Transverse colon (tissue), 4 donors: ENCODE measurements around the gene NR4A1. TPM values are rescaled to one million over a fixed set of nuclear protein-coding genes. Genes with fewer than 3 reads are reported as not detected.

ENCODE experiments used
- DNase-seq: peaks from one replicate; pipeline ENCODE4 v3.0.0-alpha.2; 2019
- H3K27ac ChIP-seq, 4 donors: fragments of 200-600 bp; sonication (generic); 2 replicates each; pipeline ENCODE4 v1.5.1; 2016 to 2018; ENCODE audit warnings: inconsistent platforms in 4 of 4
- H3K27me3 ChIP-seq: fragments of 200-600 bp; sonication (generic); 2 replicates; pipeline ENCODE4 v1.5.1; 2017; ENCODE audit warnings: inconsistent platforms
- H3K36me3 ChIP-seq, 4 donors: fragments of 200-600 bp; sonication (generic); 2 replicates each; pipeline ENCODE4 v1.5.1; 2017 to 2019; ENCODE audit warnings: inconsistent platforms in 4 of 4
- H3K4me1 ChIP-seq, 4 donors: fragments of 200-600 bp; sonication (generic); 2 replicates each; pipeline ENCODE4 v1.5.1; 2017 to 2020; ENCODE audit warnings: inconsistent platforms in 4 of 4
- H3K4me3 ChIP-seq, 4 donors: fragments of 200-600 bp; sonication (generic); 1 replicate in 1 of 4; 2 replicates in 3 of 4; pipeline versions ENCODE4 v1.5.1 to v1.6.1; 2017 to 2019; ENCODE audit warnings: inconsistent platforms in 4 of 4
- H3K9me3 ChIP-seq, 2 donors: fragments of 200-600 bp; sonication (generic); 2 replicates each; pipeline ENCODE4 v1.5.1; 2017 to 2019; ENCODE audit warnings: inconsistent platforms in 2 of 2
- CTCF ChIP-seq, 5 experiments: fragments of 200-600 bp in 3 of 5; fragments of 450-650 bp in 2 of 5; sonication (generic) in 3 of 5; IDR thresholded peaks; 1 replicate in 2 of 5; 2 replicates in 3 of 5; pipeline ENCODE4 v1.5.1; 2016 to 2017; ENCODE audit warnings: antibody characterized with exemption in 5 of 5, inconsistent platforms in 3 of 5, mild to moderate bottlenecking in 2 of 5, moderate library complexity in 1 of 5
- EP300 ChIP-seq: sonication (generic); formaldehyde crosslinking; IDR thresholded peaks from one replicate; pipeline ENCODE4 v1.6.1; 2017; ENCODE audit warnings: antibody characterized with exemption, low read depth
- POLR2A ChIP-seq: fragments of 450-650 bp; IDR thresholded peaks from one replicate; pipeline ENCODE4 v1.6.1; 2016; ENCODE audit warnings: antibody characterized with exemption, mild to moderate bottlenecking, moderate library complexity
- POLR2AphosphoS5 ChIP-seq, 3 donors: sonication (generic); formaldehyde crosslinking; IDR thresholded peaks; one replicate each; pipeline ENCODE4 v1.6.1; 2016; ENCODE audit warnings: antibody characterized with exemption in 3 of 3
- WGBS, 2 donors: methylation state at CpG; one replicate each; pipeline ENCODE4 v1.1.5; 2018; ENCODE audit warnings: low coverage in 1 of 2; 5-methylcytosine and 5-hydroxymethylcytosine counted together
- in situ Hi-C, 4 donors: fragments of 200-750 bp; cut with MboI; loops; one replicate each; pipeline versions ENCODE4 v1.15.0 to v1.15.1; 2017; ENCODE audit warnings: low sequenced_read_pairs in 3 of 4, low pct_ligation_motif_present in 1 of 4, low pct_unique_long_range_greater_than_20kb in 1 of 4
- intact Hi-C: fragments of 100-400 bp; cut with DNase I; formaldehyde crosslinking; loops from one replicate; pipeline ENCODE4 v1.15.1; 2023; ENCODE audit warnings: low total_unique reads
- total RNA-seq, 4 donors: library from RNA; depleted of rRNA; stranded (reverse); fragments of >200 nt; gene quantifications; one replicate each; pipeline ENCODE4 v1.1.0, GENCODE V29; 2016

The NR4A1 gene
- total RNA-seq, 4 donors from 2014 or later = 50.7 to 102 (median 76.9) TPM

GRCh38 chr12:52063082-52063924 lies 12.1 kb downstream of the NR4A1 start:
- H3K9me3 ChIP-seq = no peaks in the 10 kb centered on the region
- H3K4me1 ChIP-seq = peaks cover 0 to 18% (median 6%) of the 10 kb centered on the region in 4 donors
- H3K4me3 ChIP-seq = no peak overlapping the region
- 72 to 73% methylated on average over 9 to 20 of the region's 20 CpGs for WGBS, 2 donors
- DNase-seq = no peak
- no peaks in the 10 kb centered on the region for H3K27me3 ChIP-seq
- in situ Hi-C loops = no loop called here
- H3K36me3 ChIP-seq = no peaks in the 10 kb centered on the region
- intact Hi-C loops = no loop called here
- peak overlapping the region; percentile 49 to 75 (median 65) for H3K27ac ChIP-seq
- TF ChIP-seq POLR2AphosphoS5 (IDR thresholded peaks at IDR 0.05) = no peak
- TF ChIP-seq CTCF (IDR thresholded peaks at IDR 0.05) = no peak
- no peak for TF ChIP-seq POLR2A
- TF ChIP-seq EP300 = no peak

GRCh38 chr12:52063981-52064649 lies 12.9 kb downstream of the NR4A1 start:
- in situ Hi-C loops = no loop called here
- TF ChIP-seq POLR2A (no peak), CTCF (IDR thresholded peaks at IDR 0.05) (no peak), EP300 (no peak), POLR2AphosphoS5 (IDR thresholded peaks at IDR 0.05) (no peak)
- Histone ChIP-seq H3K4me3 (no peak overlapping the region), H3K27ac (peak overlapping the region; percentile 49 to 75 (median 65)), H3K36me3 (no peaks in the 10 kb centered on the region), H3K4me1 (peaks cover 1 to 21% (median 6%) of the 10 kb centered on the region in 4 donors), H3K9me3 (no peaks in the 10 kb centered on the region), H3K27me3 (no peaks in the 10 kb centered on the region)
- WGBS, 2 donors = 60 to 68% methylated on average over 3 to 12 of the region's 12 CpGs
- peak; percentile 39 for DNase-seq
- intact Hi-C loops = no loop called here

GRCh38 chr12:52066346-52067080 lies 15.3 kb downstream of the NR4A1 start:
- Histone ChIP-seq H3K4me3 (no peak overlapping the region), H3K36me3 (no peaks in the 10 kb centered on the region), H3K4me1 (peaks cover 16 to 34% (median 19%) of the 10 kb centered on the region in 4 donors), H3K9me3 (no peaks in the 10 kb centered on the region), H3K27me3 (no peaks in the 10 kb centered on the region), H3K27ac (no peak overlapping the region)
- in situ Hi-C loops (no loop called here), intact Hi-C loops (no loop called here)
- TF ChIP-seq EP300 (no peak), POLR2A (no peak), CTCF (IDR thresholded peaks at IDR 0.05) (no peak), POLR2AphosphoS5 (IDR thresholded peaks at IDR 0.05) (no peak)
- DNase-seq = no peak
- 59 to 71% methylated on average over 3 to 8 of the region's 8 CpGs for WGBS, 2 donors

GRCh38 chr12:52067081-52067374 lies 15.8 kb downstream of the NR4A1 start:
- H3K4me3 ChIP-seq = no peak overlapping the region
- no peaks in the 10 kb centered on the region for H3K27me3 ChIP-seq
- in situ Hi-C loops = no loop called here
- no peak for TF ChIP-seq CTCF (IDR thresholded peaks at IDR 0.05)
- TF ChIP-seq POLR2A = no peak
- no peak for TF ChIP-seq EP300
- TF ChIP-seq POLR2AphosphoS5 (IDR thresholded peaks at IDR 0.05) = no peak
- H3K4me1 ChIP-seq = peaks cover 20 to 34% (median 20%) of the 10 kb centered on the region in 4 donors
- no peak for DNase-seq
- no peak overlapping the region for H3K27ac ChIP-seq
- intact Hi-C loops = no loop called here
- no peaks in the 10 kb centered on the region for H3K36me3 ChIP-seq
- WGBS, 2 donors = 70% methylated on average over 3 of the region's 3 CpGs; no CpG with 5 or more reads in 1 of the 2 donors
- H3K9me3 ChIP-seq = no peaks in the 10 kb centered on the region
